ENCODE data around the gene ANO4.
"Not testable (repeated sequence)": the region's sequence is repeated elsewhere in the genome, so short reads cannot be mapped to it uniquely, and the experiment has no call there.

Gene ANO4

GRCh38 chr12:100877776-100878175, 83.2 kb downstream of the ANO4 start:
- DNase-seq, result no peak

- DNase-seq, result no peak
Observed at GRCh38 chr12:100895192-100895591, 100.6 kb downstream of the ANO4 start.

- no peak for DNase-seq
Observed at GRCh38 chr12:100896192-100896591, 101.6 kb downstream of the ANO4 start.

- no peak for DNase-seq
Observed at GRCh38 chr12:100897240-100897639, 102.7 kb downstream of the ANO4 start.

- no peak for DNase-seq
Observed at GRCh38 chr12:100899301-100899700, 104.7 kb downstream of the ANO4 start.

- no peak for DNase-seq
Observed at GRCh38 chr12:100900808-100901207, 106.2 kb downstream of the ANO4 start.

DNA sequence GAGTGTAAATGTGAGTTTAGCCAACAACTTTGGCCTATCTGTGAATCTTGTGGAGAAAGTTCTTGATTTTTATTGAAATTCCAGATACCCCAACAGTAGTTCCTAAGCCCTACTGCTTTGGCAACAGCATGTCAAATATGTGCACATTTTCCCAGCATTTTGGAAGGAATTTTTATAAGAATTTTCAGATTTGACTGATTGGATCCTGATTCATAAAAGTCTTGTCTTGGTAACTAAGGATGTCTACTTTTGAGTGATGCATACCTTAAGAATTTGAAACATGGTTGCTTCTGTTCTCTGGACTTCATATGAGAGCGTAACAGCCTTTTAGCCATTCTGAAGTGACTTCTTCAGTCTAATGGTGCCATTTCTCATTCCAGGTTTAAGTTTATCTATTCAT, 106.7 kb downstream of the ANO4 start:
- DNase-seq, result no peak

DNA sequence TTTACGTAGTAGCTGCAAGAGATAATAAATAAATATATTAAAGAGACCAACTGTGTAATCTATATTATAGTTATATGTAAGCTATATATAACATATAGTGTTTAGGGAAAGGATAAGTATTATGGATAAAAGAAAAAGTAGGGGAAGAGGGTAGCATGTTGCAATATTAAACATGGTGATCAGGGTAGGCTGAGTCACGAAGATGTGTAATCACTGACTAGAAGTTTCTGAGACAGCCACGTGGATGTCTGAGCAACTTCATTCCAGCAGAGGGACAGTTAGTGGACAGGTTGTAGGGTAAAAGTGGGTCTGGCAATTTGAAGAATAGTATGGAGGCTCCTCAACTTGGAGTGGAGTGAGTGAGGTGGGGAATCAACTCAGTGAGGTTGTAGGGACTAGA, 109.7 kb downstream of the ANO4 start:
- DNase-seq, result no peak

DNA sequence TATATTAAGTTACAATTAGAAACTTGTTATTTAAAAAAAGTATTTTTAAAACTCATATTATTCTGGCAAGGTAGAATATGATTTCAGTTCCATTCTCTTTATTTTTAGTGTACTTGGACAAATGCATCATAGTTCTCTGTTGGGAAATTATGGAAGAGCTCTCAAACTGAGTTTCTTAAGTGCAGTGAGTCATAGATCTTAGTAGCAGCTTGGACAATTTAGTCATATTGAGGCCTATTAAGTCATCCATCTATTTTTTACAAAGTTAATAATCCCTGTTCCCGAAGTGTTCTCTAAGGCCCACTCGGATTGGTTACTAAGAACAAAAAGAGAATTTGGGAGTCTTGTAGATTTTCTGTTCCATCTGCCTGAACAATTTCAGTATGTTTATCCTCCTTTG, 113.9 kb downstream of the ANO4 start:
- DNase-seq, result no peak

DNA sequence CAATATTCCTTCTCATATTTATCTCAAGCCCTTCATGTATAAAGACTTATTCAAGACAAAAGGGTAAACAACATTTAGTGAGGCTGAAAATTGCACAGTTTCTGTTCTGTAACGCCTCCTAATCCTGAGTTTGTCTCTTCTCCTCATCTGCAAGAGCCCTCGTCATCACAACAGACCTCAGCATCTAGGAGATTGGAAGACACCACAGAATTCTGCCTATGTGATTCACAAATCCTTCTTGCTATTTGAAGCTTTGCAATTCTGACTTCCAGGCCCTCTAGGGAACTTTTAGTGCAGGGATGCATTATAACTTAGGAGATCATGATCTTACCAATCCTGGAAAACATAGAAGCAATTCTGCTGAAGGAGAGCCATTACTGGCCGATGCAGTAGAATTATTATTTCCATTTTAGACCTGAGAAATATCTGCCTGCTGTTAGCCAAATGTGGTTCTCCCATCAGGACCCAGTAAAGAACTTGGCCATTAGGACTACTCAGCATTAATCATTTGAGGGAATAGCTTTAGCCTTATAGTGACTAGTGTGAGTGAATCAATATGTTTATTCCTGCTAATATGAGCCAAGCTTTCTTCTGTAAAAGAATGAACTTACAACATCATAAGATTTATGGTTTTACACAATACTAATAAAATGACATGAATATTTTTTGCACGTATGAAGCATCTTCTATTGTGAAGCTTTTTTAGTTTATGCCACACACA, 119.5 kb downstream of the ANO4 start:
- DNase-seq, result no peak

- DNase-seq, result no peak
Observed at GRCh38 chr12:100919116-100919515, 124.5 kb downstream of the ANO4 start.

- DNase-seq, result no peak
Observed at GRCh38 chr12:100920493-100920892, 125.9 kb downstream of the ANO4 start.

- DNase-seq, result no peak
Observed at GRCh38 chr12:100926669-100927248, 132.2 kb downstream of the ANO4 start.

DNA sequence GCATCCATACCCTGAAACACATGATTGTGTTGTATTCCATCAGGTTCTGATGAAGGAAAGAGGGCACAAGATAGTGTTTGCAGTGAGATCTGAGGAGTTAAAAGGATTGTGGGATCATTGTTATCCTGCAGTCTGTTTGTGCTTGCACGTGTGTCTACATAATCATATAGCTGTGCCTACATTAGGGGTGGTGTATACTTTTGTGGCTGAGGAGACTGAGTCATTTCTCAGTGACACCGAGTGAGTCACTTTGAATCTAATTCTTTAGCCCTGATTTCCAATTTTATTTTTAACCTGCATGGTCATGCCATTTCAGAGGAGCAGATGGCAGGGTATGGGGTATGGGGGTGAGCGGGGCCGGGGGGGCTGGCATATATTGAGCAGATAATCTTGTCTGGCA, 133.2 kb downstream of the ANO4 start:
- no peak for DNase-seq

- no peak for DNase-seq
Observed at GRCh38 chr12:100932571-100932970, 138.0 kb downstream of the ANO4 start.

DNA sequence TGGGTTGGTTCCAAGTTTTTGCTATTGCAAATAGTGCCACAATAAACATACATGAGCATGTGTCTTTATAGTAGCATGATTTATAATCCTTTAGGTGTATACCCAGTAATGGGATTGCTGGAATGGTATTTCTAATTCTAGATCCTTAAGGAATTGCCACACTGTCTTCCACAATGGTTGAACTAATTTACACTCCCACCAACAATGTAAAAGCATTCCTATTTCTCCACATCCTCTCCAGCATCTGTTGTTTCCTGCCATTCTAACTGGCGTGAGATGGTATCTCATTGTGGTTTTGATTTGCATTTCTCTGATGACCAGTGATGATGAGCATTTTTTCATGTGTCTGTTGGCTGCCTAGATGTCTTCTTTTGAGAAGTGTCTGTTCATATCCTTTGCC, 139.0 kb downstream of the ANO4 start:
- not testable (repeated sequence) for DNase-seq

DNA sequence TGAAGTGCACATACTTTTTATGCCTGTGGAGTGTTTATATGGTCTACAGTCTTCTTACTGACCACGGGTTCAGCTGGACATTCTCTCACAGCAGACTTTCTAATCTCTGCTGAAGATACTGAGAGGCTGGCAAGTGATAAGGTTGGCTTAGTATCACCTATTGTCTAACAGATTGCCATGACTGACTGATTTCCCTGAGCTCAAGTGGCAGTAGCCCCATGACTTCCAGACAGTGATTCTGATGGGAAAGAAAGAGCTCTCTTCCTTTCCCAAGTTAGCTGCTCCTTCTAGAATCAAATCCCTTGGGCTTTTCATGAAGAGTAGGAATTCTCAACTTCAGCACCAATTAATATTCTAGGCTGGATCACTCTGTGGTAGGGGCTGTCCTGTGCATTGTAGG, 141.4 kb downstream of the ANO4 start:
- DNase-seq, result no peak

DNA sequence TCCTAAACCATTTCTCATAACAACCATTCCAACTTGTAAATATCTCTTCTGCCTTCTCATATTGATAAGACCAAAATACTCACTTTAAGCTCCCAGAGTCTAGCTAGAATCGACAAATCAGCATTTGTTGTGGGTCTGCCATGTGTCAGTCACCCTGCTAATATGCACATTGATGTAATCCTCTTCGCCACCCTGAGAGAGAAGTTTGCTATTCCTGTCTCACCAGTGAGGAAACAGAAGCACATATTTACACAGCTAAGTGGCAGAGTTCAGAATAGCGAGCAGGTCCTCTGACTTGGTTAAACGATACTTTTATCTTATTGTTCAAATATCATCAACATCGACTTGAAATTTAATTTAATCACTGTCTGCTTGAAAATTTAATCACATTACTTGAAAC, 142.1 kb downstream of the ANO4 start:
- DNase-seq, result no peak

- DNase-seq, result no peak
Observed at GRCh38 chr12:100940503-100940902, 145.9 kb downstream of the ANO4 start.

GRCh38 chr12:100942984-100943749, 148.6 kb downstream of the ANO4 start:
- DNase-seq, result no peak

DNA sequence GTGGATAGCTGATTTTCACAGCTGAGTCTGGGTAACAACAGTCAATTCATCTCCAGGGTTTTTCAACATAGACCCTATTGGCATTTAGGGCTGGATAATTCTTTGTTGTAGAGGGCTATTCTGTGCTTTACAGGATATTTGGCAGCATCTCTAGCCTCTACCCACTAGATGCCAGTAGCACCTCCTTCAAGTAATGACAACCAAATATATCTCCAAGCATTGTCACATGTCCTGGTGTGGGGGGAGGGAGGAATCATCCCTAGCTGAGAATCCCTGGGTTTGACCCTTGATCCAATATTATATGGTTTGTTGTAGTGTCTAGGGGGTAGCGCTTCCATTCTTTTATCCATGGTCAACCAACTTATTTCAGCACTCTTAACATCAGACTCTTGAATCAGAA, 157.2 kb downstream of the ANO4 start:
- DNase-seq, result no peak

GRCh38 chr12:100953217-100953616, 158.6 kb downstream of the ANO4 start:
- no peak for DNase-seq

DNA sequence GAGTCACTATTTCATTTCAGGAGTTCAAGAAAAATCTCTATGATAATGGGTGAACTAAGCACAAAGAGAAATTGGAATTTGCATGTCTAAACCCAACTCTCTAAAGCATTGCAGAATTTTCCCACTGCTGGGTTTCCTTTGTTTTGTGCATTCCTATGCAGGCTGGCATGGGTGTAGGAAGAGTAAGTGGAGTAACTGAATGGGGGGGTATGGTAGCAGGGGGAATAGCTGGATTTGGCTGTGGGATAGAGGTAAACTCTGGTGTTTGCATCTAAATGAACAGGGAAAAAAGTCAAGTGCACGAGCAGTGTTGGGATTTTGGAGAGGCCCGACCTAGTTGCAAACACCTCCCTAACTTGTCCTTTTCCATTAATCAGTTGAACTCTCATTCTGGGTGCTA, 159.1 kb downstream of the ANO4 start:
- DNase-seq, result no peak

DNA sequence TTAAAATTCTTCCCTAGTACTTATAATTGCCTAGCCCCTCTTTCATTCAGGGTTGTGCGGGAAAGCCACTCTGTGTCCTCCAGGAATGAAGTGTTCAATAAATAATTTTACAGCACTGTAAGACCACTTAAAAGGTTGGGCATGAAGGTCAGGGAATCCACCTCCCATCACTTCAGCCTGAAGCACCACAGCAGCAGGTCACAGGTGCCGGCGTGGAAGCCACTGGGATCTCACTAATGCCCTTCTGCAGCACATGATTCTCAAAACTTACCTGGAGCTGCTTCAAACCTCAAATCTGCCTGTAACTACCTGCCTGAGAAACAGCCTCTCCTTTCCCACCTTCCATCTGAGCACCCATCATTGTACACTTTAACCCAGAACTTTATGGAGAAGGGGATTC, 159.5 kb downstream of the ANO4 start:
- no peak for DNase-seq

All from NK-92 treated with Interleukin-12 subunit alpha and Interleukin-12 subunit beta, amount 100 ng/mL, for 24 hours (cell line).